Measurements from ENCODE around the gene HAUS8. TPM values are rescaled to one million over a fixed set of nuclear protein-coding genes. Genes with fewer than 3 reads are reported as not detected.

HAUS8 gene
- total RNA-seq, 1 experiment from 2014 or later, result 30.6 TPM

- no TSS peak for BruUV-seq (replicated peaks)
- DNase-seq, result no peak
- intact Hi-C loops (cut with micrococcal nuclease; ENCODE audit: unreplicated experiment), result no loop called here
Measured at GRCh38 chr19:17069193-17069592, 6.1 kb downstream of the HAUS8 start.

GRCh38 chr19:17063428-17063827 is 11.8 kb downstream of the HAUS8 start:
- H3K4me1 Mint-ChIP-seq (ENCODE audit: low read depth, unreplicated experiment), result no peaks in the 10 kb centered on the region
- no TSS peak for BruUV-seq (replicated peaks)
- H3K4me3 Mint-ChIP-seq (ENCODE audit: unreplicated experiment), result no peak overlapping the region

More at GRCh38 chr19:17069193-17069592, 6.1 kb downstream of the HAUS8 start:
- Mint-ChIP-seq H3K9me3 (ENCODE audit: unreplicated experiment) (peaks cover 10% of the 10 kb centered on the region), H3K27ac (ENCODE audit: unreplicated experiment) (no peak overlapping the region), H3K27me3 (ENCODE audit: insufficient read depth, unreplicated experiment) (no peaks in the 10 kb centered on the region), H3K4me1 (ENCODE audit: low read depth, unreplicated experiment) (peaks cover 6% of the 10 kb centered on the region), H3K36me3 (ENCODE audit: insufficient read depth, unreplicated experiment) (peaks cover 59% of the 10 kb centered on the region), H3K4me3 (ENCODE audit: unreplicated experiment) (no peak overlapping the region)
- Histone ChIP-seq H3K36me3 (ENCODE audit: control insufficient read depth, insufficient read depth, low read length) (no peaks in the 10 kb centered on the region; the same call in none of the 2 replicates), H3K27me3 (replicated peaks; ENCODE audit: control insufficient read depth, insufficient read depth, low read length) (no peaks in the 10 kb centered on the region), H3K9me3 (no peaks in the 10 kb centered on the region), H3K4me1 (no peaks in the 10 kb centered on the region), H3K4me3 (ENCODE audit: low read depth, low read length) (no peak overlapping the region)
- no peak for TF ChIP-seq CTCF (IDR thresholded peaks at IDR 0.05; ENCODE audit: insufficient read depth in 1 of 2, low read depth in 1 of 2, low read length in 1 of 2, severe bottlenecking in 1 of 2, unreplicated experiment in 1 of 2)
- ChIA-PET CTCF (interaction anchor here (0.7 to 1.2 kb wide), 2 partner anchors 198 to 516 kb away, joined by 3 to 4 read pairs; partner anchors contain the start of gene BABAM1), POLR2A (no interaction called here)

GRCh38 chr19:17061691-17062090 is 13.6 kb downstream of the HAUS8 start:
- CTCF ChIA-PET, result no interaction called here
- intact Hi-C loops (cut with micrococcal nuclease; ENCODE audit: unreplicated experiment), result no loop called here
- Mint-ChIP-seq H3K4me1 (ENCODE audit: low read depth, unreplicated experiment) (no peaks in the 10 kb centered on the region), H3K27ac (ENCODE audit: unreplicated experiment) (no peak overlapping the region), H3K4me3 (ENCODE audit: unreplicated experiment) (no peak overlapping the region), H3K27me3 (ENCODE audit: insufficient read depth, unreplicated experiment) (no peaks in the 10 kb centered on the region), H3K9me3 (ENCODE audit: unreplicated experiment) (peaks cover 10% of the 10 kb centered on the region), H3K36me3 (ENCODE audit: insufficient read depth, unreplicated experiment) (peaks cover 51% of the 10 kb centered on the region)
- no peaks in the 10 kb centered on the region for H3K27me3 ChIP-seq (replicated peaks; ENCODE audit: control insufficient read depth, insufficient read depth, low read length)
- no peak for TF ChIP-seq CTCF (IDR thresholded peaks at IDR 0.05; ENCODE audit: insufficient read depth in 1 of 2, low read depth in 1 of 2, low read length in 1 of 2, severe bottlenecking in 1 of 2, unreplicated experiment in 1 of 2)
- no TSS peak for BruUV-seq (replicated peaks)
- no peaks in the 10 kb centered on the region for H3K4me1 ChIP-seq
- no peak for DNase-seq
- POLR2A ChIA-PET, result no interaction called here
- H3K4me3 ChIP-seq (ENCODE audit: low read depth, low read length), result no peak overlapping the region
- H3K36me3 ChIP-seq (ENCODE audit: control insufficient read depth, insufficient read depth, low read length), result no peaks in the 10 kb centered on the region; the same call in none of the 2 replicates
- H3K9me3 ChIP-seq, result no peaks in the 10 kb centered on the region

More at GRCh38 chr19:17063428-17063827, 11.8 kb downstream of the HAUS8 start:
- no peak overlapping the region for H3K4me3 ChIP-seq (ENCODE audit: low read depth, low read length)
- no peaks in the 10 kb centered on the region for H3K4me1 ChIP-seq
- peaks cover 61% of the 10 kb centered on the region for H3K36me3 Mint-ChIP-seq (ENCODE audit: insufficient read depth, unreplicated experiment)
- ChIA-PET POLR2A (no interaction called here), CTCF (no interaction called here)
- no peak for DNase-seq
- intact Hi-C loops (cut with micrococcal nuclease; ENCODE audit: unreplicated experiment), result no loop called here
- no peak for TF ChIP-seq CTCF (IDR thresholded peaks at IDR 0.05; ENCODE audit: insufficient read depth in 1 of 2, low read depth in 1 of 2, low read length in 1 of 2, severe bottlenecking in 1 of 2, unreplicated experiment in 1 of 2)
- no peaks in the 10 kb centered on the region for H3K27me3 Mint-ChIP-seq (ENCODE audit: insufficient read depth, unreplicated experiment)
- no peaks in the 10 kb centered on the region for H3K9me3 ChIP-seq
- H3K36me3 ChIP-seq (ENCODE audit: control insufficient read depth, insufficient read depth, low read length), result no peaks in the 10 kb centered on the region; the same call in none of the 2 replicates
- no peak overlapping the region for H3K27ac Mint-ChIP-seq (ENCODE audit: unreplicated experiment)
- H3K27me3 ChIP-seq (replicated peaks; ENCODE audit: control insufficient read depth, insufficient read depth, low read length), result no peaks in the 10 kb centered on the region
- peaks cover 10% of the 10 kb centered on the region for H3K9me3 Mint-ChIP-seq (ENCODE audit: unreplicated experiment)
